ENCODE results near the gene PCID2. TPM values are rescaled to one million over a fixed set of nuclear protein-coding genes. Genes with fewer than 3 reads are reported as not detected.

PCID2 gene
- total RNA-seq, 4 donors from 2014 or later, result 38.4 to 61.7 (median 46.0) TPM

DNA sequence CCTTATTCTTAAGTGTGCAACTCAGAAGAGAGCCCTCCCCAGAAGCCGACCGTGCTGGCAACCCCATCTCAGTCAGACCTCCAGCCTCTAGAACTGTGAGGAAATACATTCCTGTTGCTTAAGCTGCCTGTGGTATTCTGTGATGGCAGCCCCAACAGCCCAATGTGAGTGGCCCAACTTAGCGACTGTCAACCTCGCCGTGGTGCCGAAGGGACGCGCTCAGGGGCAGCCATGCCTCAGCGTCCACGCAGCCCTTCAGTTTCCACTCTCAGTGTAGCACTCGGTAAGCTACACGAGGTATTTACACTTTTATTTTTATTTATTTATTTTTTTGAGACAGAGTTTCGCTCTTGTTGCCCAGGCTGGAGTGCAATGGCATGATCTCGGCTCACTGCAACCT, 31.6 kb downstream of the PCID2 start:
- TF ChIP-seq, protein P1, sequence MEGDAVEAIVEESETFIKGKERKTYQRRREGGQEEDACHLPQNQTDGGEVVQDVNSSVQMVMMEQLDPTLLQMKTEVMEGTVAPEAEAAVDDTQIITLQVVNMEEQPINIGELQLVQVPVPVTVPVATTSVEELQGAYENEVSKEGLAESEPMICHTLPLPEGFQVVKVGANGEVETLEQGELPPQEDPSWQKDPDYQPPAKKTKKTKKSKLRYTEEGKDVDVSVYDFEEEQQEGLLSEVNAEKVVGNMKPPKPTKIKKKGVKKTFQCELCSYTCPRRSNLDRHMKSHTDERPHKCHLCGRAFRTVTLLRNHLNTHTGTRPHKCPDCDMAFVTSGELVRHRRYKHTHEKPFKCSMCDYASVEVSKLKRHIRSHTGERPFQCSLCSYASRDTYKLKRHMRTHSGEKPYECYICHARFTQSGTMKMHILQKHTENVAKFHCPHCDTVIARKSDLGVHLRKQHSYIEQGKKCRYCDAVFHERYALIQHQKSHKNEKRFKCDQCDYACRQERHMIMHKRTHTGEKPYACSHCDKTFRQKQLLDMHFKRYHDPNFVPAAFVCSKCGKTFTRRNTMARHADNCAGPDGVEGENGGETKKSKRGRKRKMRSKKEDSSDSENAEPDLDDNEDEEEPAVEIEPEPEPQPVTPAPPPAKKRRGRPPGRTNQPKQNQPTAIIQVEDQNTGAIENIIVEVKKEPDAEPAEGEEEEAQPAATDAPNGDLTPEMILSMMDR (IDR thresholded peaks at IDR 0.05; ENCODE audit: low read depth), result no peak

DNA sequence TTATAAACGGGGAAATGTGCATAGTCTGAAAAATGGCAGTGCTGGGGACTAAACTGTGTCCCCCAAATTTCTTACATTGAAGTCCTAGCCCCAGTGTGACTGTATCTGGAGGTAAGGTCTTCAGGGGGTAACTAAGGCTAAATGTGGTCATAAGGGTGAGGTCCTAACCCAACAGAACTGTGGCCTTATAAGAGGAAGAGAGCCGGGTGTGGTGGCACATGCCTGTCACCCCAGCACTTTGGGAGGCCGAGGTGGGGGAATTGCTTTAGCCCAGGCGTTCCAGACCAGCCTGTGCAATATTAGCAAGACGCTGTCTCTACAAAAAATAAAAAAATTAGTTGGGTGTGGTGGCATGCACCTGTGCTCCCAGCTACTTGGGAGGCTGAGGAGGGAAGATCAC, 32.2 kb downstream of the PCID2 start:
- TF ChIP-seq, protein P1 (IDR thresholded peaks at IDR 0.05; ENCODE audit: low read depth), result no peak

DNA sequence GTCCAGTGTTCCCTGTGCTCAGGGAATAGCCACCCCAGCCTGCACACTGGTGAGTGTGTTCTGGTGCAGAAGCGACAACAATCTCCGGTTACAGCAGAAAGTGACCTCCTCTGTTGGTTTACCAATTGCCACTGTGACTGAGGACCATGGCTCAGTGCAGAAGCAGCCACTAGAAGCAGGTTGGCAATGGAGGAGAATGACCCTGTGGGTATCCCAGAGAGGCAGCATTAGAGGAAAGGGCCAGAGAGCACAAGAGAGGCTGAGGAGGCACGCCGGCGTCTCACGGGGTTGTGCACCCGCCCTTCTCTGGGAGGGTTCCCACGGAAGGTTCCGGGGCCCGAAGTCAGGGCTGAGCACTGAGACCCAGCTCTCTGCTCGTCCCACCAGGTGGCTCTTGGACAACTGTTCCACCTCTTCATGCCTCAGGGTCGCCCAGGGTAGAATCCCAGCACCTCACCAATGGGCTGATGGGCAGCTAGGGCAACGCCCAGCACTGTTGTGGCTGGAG, 36.0 kb downstream of the PCID2 start:
- TF ChIP-seq, protein P1 (IDR thresholded peaks at IDR 0.05; ENCODE audit: low read depth), result no peak

DNA sequence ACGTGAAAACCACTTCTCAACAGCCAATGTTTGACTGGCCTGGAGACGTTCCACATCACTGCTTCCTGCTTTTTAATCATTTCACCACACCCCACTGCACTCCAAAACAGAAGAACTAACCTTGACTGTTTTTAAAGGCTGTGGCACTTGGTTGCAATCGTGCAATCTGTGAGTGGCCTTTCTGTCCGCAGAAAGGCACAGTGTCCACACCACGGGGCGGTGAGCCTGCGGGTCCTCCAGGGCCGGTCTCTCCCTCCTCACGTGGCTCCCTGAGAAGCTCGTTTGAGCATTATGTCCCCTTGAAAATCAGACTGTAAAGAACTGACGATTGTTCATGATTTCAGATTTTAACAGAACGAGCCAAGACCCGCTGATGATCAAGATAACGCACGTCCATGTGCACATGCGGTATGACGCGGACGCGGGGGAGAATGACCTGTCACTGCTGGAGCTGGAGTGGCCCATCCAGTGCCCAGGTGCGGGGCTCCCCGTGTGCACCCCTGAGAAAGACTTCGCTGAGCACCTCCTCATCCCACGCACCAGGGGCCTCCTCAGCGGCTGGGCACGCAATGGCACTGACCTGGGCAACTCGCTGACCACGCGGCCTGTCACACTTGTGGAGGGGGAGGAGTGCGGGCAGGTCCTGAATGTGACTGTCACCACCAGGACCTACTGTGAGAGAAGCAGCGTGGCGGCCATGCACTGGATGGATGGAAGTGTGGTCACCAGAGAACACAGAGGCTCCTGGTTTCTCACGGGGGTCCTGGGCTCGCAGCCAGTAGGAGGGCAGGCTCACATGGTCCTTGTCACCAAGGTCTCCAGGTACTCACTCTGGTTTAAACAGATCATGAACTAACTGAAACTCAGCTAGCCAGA, 37.0 kb downstream of the PCID2 start:
- TF ChIP-seq, protein P1 (IDR thresholded peaks at IDR 0.05; ENCODE audit: low read depth), result no peak

DNA sequence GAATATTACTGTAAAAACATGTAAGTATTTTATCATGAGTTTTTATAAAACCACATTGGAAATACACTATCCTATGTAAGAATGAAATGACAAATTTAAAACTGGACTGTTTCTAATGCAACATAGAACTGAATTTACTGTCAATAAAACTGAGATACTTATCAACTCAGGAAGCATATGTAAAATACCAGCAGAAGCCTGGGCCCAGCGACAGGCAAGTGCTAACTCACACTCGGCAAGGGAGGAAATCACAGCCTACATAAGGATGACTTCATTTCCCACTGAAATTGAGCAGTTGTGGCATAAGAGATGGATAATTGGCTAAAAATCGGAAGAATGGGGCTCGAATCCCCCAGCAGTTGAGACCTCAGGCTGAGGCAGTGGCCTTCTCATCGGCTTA, 38.0 kb downstream of the PCID2 start:
- TF ChIP-seq, protein P1 (IDR thresholded peaks at IDR 0.05; ENCODE audit: low read depth), result no peak

DNA sequence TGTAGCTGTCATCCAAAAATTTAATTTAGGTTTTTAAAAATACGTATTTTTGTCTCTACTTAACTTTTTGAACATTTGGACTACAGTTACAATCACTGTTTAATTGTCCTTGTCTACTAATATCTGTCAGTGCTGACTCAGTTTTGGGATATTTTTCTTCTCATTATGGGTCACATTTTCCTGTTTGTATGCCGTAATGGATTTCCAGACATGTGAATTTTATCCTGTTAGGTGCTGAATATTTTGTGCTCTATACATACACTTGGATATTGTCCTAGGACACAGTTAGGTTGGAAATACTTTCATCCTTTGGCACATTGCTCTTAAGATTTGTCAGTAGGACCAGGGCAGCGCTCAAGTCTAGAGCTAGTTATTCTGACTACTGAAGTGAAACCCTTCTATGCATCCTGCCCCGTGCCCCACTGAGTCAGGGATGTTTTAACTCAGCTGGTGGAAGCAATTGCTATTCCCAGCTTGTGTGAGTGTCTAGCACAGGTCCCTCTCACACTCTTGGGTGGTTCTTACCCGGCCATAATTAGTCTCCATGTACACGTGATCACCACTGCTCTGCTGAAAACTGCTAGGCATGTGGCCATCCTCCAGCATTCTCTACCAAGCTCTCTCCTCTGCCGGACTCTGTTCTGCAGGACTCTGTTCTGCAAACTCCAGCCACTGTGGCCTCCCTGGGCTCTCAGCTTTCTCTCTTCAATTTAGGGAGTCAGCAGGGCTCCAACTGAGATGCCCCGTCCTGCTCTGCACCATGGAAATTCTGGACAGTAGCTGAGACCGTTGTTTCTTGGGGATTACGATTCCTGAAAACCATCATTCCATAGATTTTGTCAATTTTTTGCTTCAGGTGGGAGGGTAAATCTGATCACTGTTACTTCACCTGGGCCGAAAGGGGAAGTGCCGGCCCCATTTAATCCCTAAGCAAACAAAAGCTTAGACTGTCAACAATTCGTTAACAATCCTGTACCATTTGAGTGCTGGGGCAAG, 38.9 kb downstream of the PCID2 start:
- TF ChIP-seq, protein P1 (IDR thresholded peaks at IDR 0.05; ENCODE audit: low read depth), result no peak

All from subcutaneous adipose tissue (tissue), 4 donors.